ENCODE results near the gene TAS2R31.
"Not testable (repeated sequence)": the region's sequence is repeated elsewhere in the genome, so short reads cannot be mapped to it uniquely, and the experiment has no call there.

The TAS2R31 gene

GRCh38 chr12:11040162-11040561 lies 9.0 kb upstream of the TAS2R31 start:
- TF ChIP-seq SNAI2 (CRISPR knock-in tag; IDR thresholded peaks at IDR 0.05) (no peak), ZNF8 (CRISPR knock-in tag; IDR thresholded peaks at IDR 0.05) (no peak), GLIS3 (CRISPR knock-in tag; IDR thresholded peaks at IDR 0.05) (no peak), RARB (CRISPR knock-in tag; IDR thresholded peaks at IDR 0.05) (no peak), ARNTL (CRISPR knock-in tag; IDR thresholded peaks at IDR 0.05; ENCODE audit: borderline replicate concordance, low read depth) (no peak), POU6F1 (CRISPR knock-in tag; IDR thresholded peaks at IDR 0.05; ENCODE audit: borderline replicate concordance, low read depth) (no peak), TSHZ2 (CRISPR knock-in tag; IDR thresholded peaks at IDR 0.05) (no peak), CSDC2 (CRISPR knock-in tag; IDR thresholded peaks at IDR 0.05) (no peak), ISL1 (CRISPR knock-in tag; IDR thresholded peaks at IDR 0.05) (no peak), OSR1 (CRISPR knock-in tag; IDR thresholded peaks at IDR 0.05) (no peak), ZNF565 (CRISPR knock-in tag; conservative IDR thresholded peaks at IDR 0.05; ENCODE audit: low read depth) (no peak), PPARA (CRISPR knock-in tag; IDR thresholded peaks at IDR 0.05; ENCODE audit: borderline replicate concordance) (no peak), ZFP3 (CRISPR knock-in tag; IDR thresholded peaks at IDR 0.05) (no peak)
- TF ChIP-seq, protein P1, sequence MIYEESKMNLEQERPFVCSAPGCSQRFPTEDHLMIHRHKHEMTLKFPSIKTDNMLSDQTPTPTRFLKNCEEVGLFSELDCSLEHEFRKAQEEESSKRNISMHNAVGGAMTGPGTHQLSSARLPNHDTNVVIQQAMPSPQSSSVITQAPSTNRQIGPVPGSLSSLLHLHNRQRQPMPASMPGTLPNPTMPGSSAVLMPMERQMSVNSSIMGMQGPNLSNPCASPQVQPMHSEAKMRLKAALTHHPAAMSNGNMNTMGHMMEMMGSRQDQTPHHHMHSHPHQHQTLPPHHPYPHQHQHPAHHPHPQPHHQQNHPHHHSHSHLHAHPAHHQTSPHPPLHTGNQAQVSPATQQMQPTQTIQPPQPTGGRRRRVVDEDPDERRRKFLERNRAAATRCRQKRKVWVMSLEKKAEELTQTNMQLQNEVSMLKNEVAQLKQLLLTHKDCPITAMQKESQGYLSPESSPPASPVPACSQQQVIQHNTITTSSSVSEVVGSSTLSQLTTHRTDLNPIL (CRISPR knock-in tag; IDR thresholded peaks at IDR 0.05; ENCODE audit: low read depth), result no peak
- no peak for ATAC-seq

GRCh38 chr12:11039171-11039570 lies 8.0 kb upstream of the TAS2R31 start:
- TF ChIP-seq ZNF70 (CRISPR knock-in tag; IDR thresholded peaks at IDR 0.05) (no peak), ZFP30 (CRISPR knock-in tag; IDR thresholded peaks at IDR 0.05) (no peak), ZNF8 (CRISPR knock-in tag; IDR thresholded peaks at IDR 0.05) (no peak), ZFP3 (CRISPR knock-in tag; IDR thresholded peaks at IDR 0.05) (no peak)
- ATAC-seq, result no peak

DNA sequence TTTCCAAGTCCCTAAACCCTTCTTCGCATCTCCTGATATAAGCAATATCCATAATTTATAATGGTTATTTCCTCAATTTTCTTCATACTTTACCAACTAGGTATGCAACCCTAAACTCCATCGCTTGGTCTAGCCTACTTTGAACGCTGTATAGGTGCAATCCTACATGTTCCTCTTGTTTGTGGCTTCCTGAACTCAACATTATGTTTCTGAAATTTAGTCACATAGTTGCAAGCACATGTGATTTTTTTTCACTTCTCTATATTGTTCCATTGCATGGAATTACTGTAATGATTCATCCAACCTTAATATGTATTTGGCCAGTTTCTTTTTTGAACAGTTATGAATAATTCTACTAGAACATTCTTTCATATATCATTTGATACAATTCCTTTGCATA lies 2.8 kb upstream of the TAS2R31 start:
- ATAC-seq, result not testable (repeated sequence)

- ATAC-seq, result no peak
- TF ChIP-seq RARB (CRISPR knock-in tag; IDR thresholded peaks at IDR 0.05) (no peak), SNAI2 (CRISPR knock-in tag; IDR thresholded peaks at IDR 0.05) (no peak), TOX (CRISPR knock-in tag; IDR thresholded peaks at IDR 0.05; ENCODE audit: borderline replicate concordance) (no peak), PPARA (CRISPR knock-in tag; IDR thresholded peaks at IDR 0.05; ENCODE audit: borderline replicate concordance) (no peak), ARNTL (CRISPR knock-in tag; IDR thresholded peaks at IDR 0.05; ENCODE audit: borderline replicate concordance, low read depth) (no peak), ZFP3 (CRISPR knock-in tag; IDR thresholded peaks at IDR 0.05) (no peak), ISL1 (CRISPR knock-in tag; IDR thresholded peaks at IDR 0.05) (no peak)
Measured at GRCh38 chr12:11026118-11026517, 5.1 kb downstream of the TAS2R31 start.

DNA sequence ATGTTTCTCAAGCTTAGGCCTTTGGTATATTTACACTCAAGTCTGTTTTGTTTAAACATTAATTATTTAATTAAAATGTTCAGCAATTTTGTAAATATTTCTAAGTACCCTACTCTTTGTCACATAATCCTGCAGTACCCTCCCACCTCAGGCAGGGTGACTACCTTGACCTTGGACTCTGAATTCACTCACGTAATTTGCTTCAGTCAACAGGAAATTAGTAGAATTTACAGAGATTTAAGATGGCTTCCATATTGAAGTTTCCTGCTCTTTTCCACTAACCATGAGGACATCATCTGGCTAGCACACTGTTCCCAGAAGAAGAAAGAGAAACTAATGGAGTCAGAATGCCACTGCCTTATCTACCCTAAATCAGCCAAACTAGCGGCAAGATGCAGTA lies 7.8 kb downstream of the TAS2R31 start:
- no peak for ATAC-seq
- TF ChIP-seq SNAI2 (CRISPR knock-in tag; IDR thresholded peaks at IDR 0.05) (no peak), TCF4 (CRISPR knock-in tag; IDR thresholded peaks at IDR 0.05; ENCODE audit: borderline replicate concordance) (no peak), TSHZ2 (CRISPR knock-in tag; IDR thresholded peaks at IDR 0.05) (no peak), PPARA (CRISPR knock-in tag; IDR thresholded peaks at IDR 0.05; ENCODE audit: borderline replicate concordance) (no peak), ESRRG (CRISPR knock-in tag; IDR thresholded peaks at IDR 0.05) (no peak), POU6F1 (CRISPR knock-in tag; IDR thresholded peaks at IDR 0.05; ENCODE audit: borderline replicate concordance, low read depth) (no peak), ZFP3 (CRISPR knock-in tag; IDR thresholded peaks at IDR 0.05) (no peak), ZNF565 (CRISPR knock-in tag; conservative IDR thresholded peaks at IDR 0.05; ENCODE audit: low read depth) (no peak), ZNF8 (CRISPR knock-in tag; IDR thresholded peaks at IDR 0.05) (no peak), OSR1 (CRISPR knock-in tag; IDR thresholded peaks at IDR 0.05) (no peak), GLIS3 (CRISPR knock-in tag; IDR thresholded peaks at IDR 0.05) (no peak)
- TF ChIP-seq, protein P2, sequence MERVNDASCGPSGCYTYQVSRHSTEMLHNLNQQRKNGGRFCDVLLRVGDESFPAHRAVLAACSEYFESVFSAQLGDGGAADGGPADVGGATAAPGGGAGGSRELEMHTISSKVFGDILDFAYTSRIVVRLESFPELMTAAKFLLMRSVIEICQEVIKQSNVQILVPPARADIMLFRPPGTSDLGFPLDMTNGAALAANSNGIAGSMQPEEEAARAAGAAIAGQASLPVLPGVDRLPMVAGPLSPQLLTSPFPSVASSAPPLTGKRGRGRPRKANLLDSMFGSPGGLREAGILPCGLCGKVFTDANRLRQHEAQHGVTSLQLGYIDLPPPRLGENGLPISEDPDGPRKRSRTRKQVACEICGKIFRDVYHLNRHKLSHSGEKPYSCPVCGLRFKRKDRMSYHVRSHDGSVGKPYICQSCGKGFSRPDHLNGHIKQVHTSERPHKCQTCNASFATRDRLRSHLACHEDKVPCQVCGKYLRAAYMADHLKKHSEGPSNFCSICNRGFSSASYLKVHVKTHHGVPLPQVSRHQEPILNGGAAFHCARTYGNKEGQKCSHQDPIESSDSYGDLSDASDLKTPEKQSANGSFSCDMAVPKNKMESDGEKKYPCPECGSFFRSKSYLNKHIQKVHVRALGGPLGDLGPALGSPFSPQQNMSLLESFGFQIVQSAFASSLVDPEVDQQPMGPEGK (CRISPR knock-in tag; IDR thresholded peaks at IDR 0.05; ENCODE audit: borderline replicate concordance), result no peak

All from SK-N-SH treated with all-trans-retinoic acid at 6 μM for 48 hours (cell line).